GM12878 (cell line): ENCODE data around the gene GPR152. TPM values are rescaled to one million over a fixed set of nuclear protein-coding genes. Genes with fewer than 3 reads are reported as not detected.

Experiments
- ATAC-seq: fragments of 200-7000 bp; cut with Tn5 transposase; 3 replicates; pipeline ENCODE4 v1.9.1; 2020; ENCODE audit warnings: mild to moderate bottlenecking, moderate library complexity
- BruUV-seq: library from RNA; stranded (reverse); fragments of 400-500 nt; replicated peaks from 2 replicates; lab custom pipeline; 2021; lab: Mats Ljungman, UMichigan
- CTCF ChIA-PET: fragments of 300-600 bp; sonication (Branson Sonifier 250); formaldehyde crosslinking; extraction: SDS; loops from one replicate; lab custom pipeline; 2021; ENCODE audit warnings: inconsistent platforms; lab: Yijun Ruan, JAX
- POLR2A ChIA-PET: fragments of 350-600 bp; formaldehyde crosslinking; extraction: SDS; loops from one replicate; lab custom pipeline; 2021; ENCODE audit warnings: inconsistent platforms; lab: Charles Lee
- RAD21 ChIA-PET: fragments of 300-600 bp; sonication (Branson Sonifier 250); formaldehyde crosslinking; loops from one replicate; lab custom pipeline; 2023; ENCODE audit warnings: antibody characterized with exemption; ENCODE audit not compliant: unreplicated experiment; lab: Charles Lee
- SMC1A ChIA-PET: fragments of 300-600 bp; sonication (Branson Sonifier 250); formaldehyde crosslinking; loops from one replicate; lab custom pipeline; 2023; ENCODE audit not compliant: unreplicated experiment, uncharacterized antibody; lab: Charles Lee
- DNase-seq: peaks from one replicate; pipeline ENCODE4 v3.0.0-alpha.2; 2011; ENCODE audit warnings: low read depth, low spot score
- FAIRE-seq: peaks from 3 replicates; lab custom pipeline; 2011; peaks lifted over from hg19 to GRCh38; lab: Jason Lieb, UNC
- H2AFZ ChIP-seq: 2 replicates; pipeline ENCODE4 v1.6.0; 2011; ENCODE audit warnings: low read depth, low read length, control low read depth; ENCODE audit not compliant: control insufficient read depth
- H3K27ac ChIP-seq: 2 replicates; pipeline ENCODE4 v1.5.1; 2011; ENCODE audit warnings: control low read depth; ENCODE audit not compliant: control insufficient read depth, insufficient read depth
- H3K27me3 ChIP-seq, 2 experiments: replicated peaks in 1 of 2; 2 replicates each; pipeline versions ENCODE4 v1.6.0 to v1.6.1; 2011; ENCODE audit warnings: low read length in 1 of 2; ENCODE audit not compliant: control insufficient read depth in 2 of 2, insufficient read depth in 2 of 2
- H3K36me3 ChIP-seq, 2 experiments: 2 replicates each; pipeline ENCODE4 v1.5.1; 2011; ENCODE audit warnings: low read length in 1 of 2; ENCODE audit not compliant: control insufficient read depth in 2 of 2, insufficient read depth in 2 of 2
- H3K4me1 ChIP-seq: 2 replicates; pipeline ENCODE4 v1.6.1; 2011; ENCODE audit warnings: mild to moderate bottlenecking, low read length, moderate library complexity, mixed read lengths; ENCODE audit not compliant: control insufficient read depth, insufficient read depth
- H3K4me2 ChIP-seq: 2 replicates; pipeline ENCODE4 v1.6.0; 2011; ENCODE audit warnings: control low read depth; ENCODE audit not compliant: control insufficient read depth, insufficient read depth
- H3K4me3 ChIP-seq: fragments of 200-600 bp; sonication (generic); 2 replicates; pipeline ENCODE4 v1.5.1; 2016
- H3K79me2 ChIP-seq: 2 replicates; pipeline ENCODE4 v1.6.0; 2011; ENCODE audit warnings: low read length; ENCODE audit not compliant: control insufficient read depth, insufficient read depth
- H3K9ac ChIP-seq: 2 replicates; pipeline ENCODE4 v1.8.0; 2011; ENCODE audit warnings: low read length, control low read depth, mixed read lengths; ENCODE audit not compliant: control insufficient read depth, insufficient read depth
- H3K9me3 ChIP-seq: replicated peaks from 3 replicates; pipeline ENCODE4 v1.5.1; 2011; ENCODE audit warnings: mild to moderate bottlenecking, low read length; ENCODE audit not compliant: control insufficient read depth, insufficient read depth
- H4K20me1 ChIP-seq: 2 replicates; pipeline ENCODE4 v1.6.0; 2011; ENCODE audit not compliant: control insufficient read depth, insufficient read depth
- BACH1 ChIP-seq: fragments of 450-650 bp; IDR thresholded peaks from 2 replicates; pipeline ENCODE4 v1.6.1; 2017; ENCODE audit warnings: mild to moderate bottlenecking, borderline replicate concordance
- FOXK2 ChIP-seq: fragments of 450-650 bp; IDR thresholded peaks from 2 replicates; pipeline ENCODE4 v1.6.1; 2017; ENCODE audit warnings: mild to moderate bottlenecking, moderate library complexity
- LARP7 ChIP-seq: fragments of 450-650 bp; IDR thresholded peaks from 2 replicates; pipeline ENCODE4 v1.6.1; 2017; ENCODE audit warnings: mild to moderate bottlenecking
- NR2F1 ChIP-seq: fragments of 450-650 bp; conservative IDR thresholded peaks from 2 replicates; pipeline ENCODE4 v1.6.1; 2017; ENCODE audit warnings: mild to moderate bottlenecking
- RELA ChIP-seq: fragments of 450-650 bp; IDR thresholded peaks from 2 replicates; pipeline ENCODE4 v1.8.0; 2014; ENCODE audit warnings: borderline replicate concordance; ENCODE audit not compliant: partially characterized antibody
- SIN3A ChIP-seq: IDR thresholded peaks from 2 replicates; pipeline ENCODE4 v1.6.1; 2012; ENCODE audit warnings: low read depth, low read length, improper control_type of control experiment
- SMAD5 ChIP-seq: IDR thresholded peaks from 2 replicates; pipeline ENCODE4 v1.6.1; 2016; ENCODE audit warnings: antibody characterized with exemption, low read depth
- SRF ChIP-seq, 2 experiments: IDR thresholded peaks; 2 replicates each; pipeline ENCODE4 v1.6.1; 2011; ENCODE audit warnings: low read depth in 2 of 2, low read length in 2 of 2, mild to moderate bottlenecking in 1 of 2, moderate library complexity in 1 of 2
- TCF12 ChIP-seq: IDR thresholded peaks from 2 replicates; pipeline ENCODE4 v1.6.1; 2011; ENCODE audit warnings: low read depth, mild to moderate bottlenecking, low read length
- ZNF217 ChIP-seq: fragments of 450-650 bp; IDR thresholded peaks from 2 replicates; pipeline ENCODE4 v1.6.1; 2017; ENCODE audit warnings: antibody characterized with exemption, mild to moderate bottlenecking
- WGBS: methylation state at CpG from one replicate; pipeline ENCODE4 v1.1.6; 2016; ENCODE audit warnings: low lambda C conversion rate; ENCODE audit not compliant: insufficient replicate concordance, insufficient coverage; ENCODE audit errors: missing lambda C conversion rate; 5-methylcytosine and 5-hydroxymethylcytosine counted together
- in situ Hi-C: fragments of 300-500 bp; cut with MboI; formaldehyde crosslinking; loops from 9 replicates; pipeline ENCODE4 v1.14.3; 2018; ENCODE audit warnings: mixed read lengths
- intact Hi-C: fragments of 100-400 bp; cut with micrococcal nuclease; formaldehyde crosslinking; loops from one replicate; pipeline ENCODE4 v1.14.2; 2022; ENCODE audit not compliant: unreplicated experiment
- polyA plus RNA-seq, 11 experiments: library from polyadenylated mRNA; depleted of rRNA in 4 of 11; unstranded in 6 of 11; stranded (reverse) in 5 of 11; fragments of >200 nt; fragmentation: Nextera tagmentation in 4 of 11; fragmentation: Illumina TruSeq in 1 of 11; extraction: Ambion mirVana in 4 of 11; extraction: Trizol in 1 of 11; gene quantifications; 1 replicate in 1 of 11; 2 replicates in 10 of 11; pipeline versions ENCODE4 v1.2.1 to v1.2.3, GENCODE V29; 2011 to 2016; ENCODE audit warnings: inconsistent platforms in 2 of 11, missing spikeins in 2 of 11, low read depth in 1 of 11
- total RNA-seq, 4 experiments: library from RNA; depleted of rRNA in 3 of 4; stranded (reverse); fragments of >200 nt in 3 of 4; fragmentation: Illumina TruSeq in 1 of 4; extraction: Trizol in 1 of 4; gene quantifications; 2 replicates each; pipeline versions ENCODE4 v1.2.1 to v1.2.3, GENCODE V29; 2013 to 2021
- TF ChIP-seq, protein P1 (sequence below): fragments of 450-650 bp; formaldehyde crosslinking; IDR thresholded peaks from 2 replicates; pipeline ENCODE4 v1.4.0; 2022; ENCODE audit warnings: mild to moderate bottlenecking, moderate library complexity
- TF ChIP-seq, protein P2 (sequence below): fragments of 450-650 bp; IDR thresholded peaks from 2 replicates; pipeline ENCODE4 v1.6.1; 2017; ENCODE audit warnings: mild to moderate bottlenecking, moderate library complexity
- TF ChIP-seq, protein P3 (sequence below): IDR thresholded peaks from 2 replicates; pipeline ENCODE4 v1.6.1; 2011; ENCODE audit warnings: borderline replicate concordance, low read depth, mild to moderate bottlenecking, moderate library complexity, low read length; ENCODE audit not compliant: insufficient read depth, poor library complexity, severe bottlenecking

The GPR152 gene
- total and polyA plus RNA-seq, 10 of the 15 experiments (the other 5 are each of a cell fraction or from before 2014, with no cell fraction given): not detected

DNA sequence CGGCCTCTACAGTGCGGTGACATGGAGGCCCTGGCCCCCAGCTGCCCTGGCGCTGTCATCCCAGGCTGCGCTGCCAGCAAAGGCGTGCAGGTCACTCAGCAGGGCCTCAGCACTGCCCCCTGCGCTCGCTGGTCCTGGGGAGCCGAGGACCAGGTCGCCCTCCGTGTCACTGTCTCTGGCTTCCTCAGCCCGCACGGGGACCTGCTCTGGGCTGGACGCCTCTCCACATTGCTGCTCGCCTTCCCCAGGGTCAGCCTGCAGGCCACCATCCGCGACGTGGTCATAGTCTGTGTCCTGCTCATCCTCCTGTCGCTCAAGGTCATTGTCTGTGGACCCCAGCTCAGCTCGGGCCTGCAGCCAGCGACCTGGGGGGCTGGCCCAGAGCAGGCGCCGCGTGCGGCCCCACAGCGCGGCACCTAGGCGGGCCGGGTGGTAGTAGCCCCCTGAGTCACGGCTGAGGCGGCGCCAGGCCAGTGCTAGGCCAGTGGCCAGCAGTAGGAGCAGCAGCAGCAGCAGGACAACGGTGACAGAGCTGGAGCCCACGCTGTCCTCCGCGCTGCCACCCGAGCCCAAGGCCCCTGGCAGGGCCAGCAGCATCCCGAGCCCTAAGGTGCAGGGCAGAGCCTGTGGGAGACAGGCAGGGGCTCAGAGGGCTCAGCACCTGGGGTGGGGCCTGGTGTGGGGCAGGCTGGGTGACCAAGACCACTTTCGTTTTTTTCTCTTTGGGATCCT is 16.6 kb downstream of the GPR152 start:
- ChIA-PET CTCF (interaction anchor here (0.6 to 4.3 kb wide), 10 partner anchors 8 to 49 kb away, joined by 3 to 53 read pairs (median 4); partner anchors contain the start of genes PPP1CA, RPS6KB2, TBC1D10C and TMEM134), SMC1A (interaction anchor here (1.0 to 4.2 kb wide), 8 partner anchors 10 to 88 kb away, joined by 3 to 46 read pairs (median 3); partner anchors contain the start of genes AIP, PPP1CA and TBC1D10C), POLR2A (interaction anchor here (0.5 to 4.7 kb wide), 13 partner anchors 16 to 153 kb away, joined by 3 to 95 read pairs (median 9); partner anchors contain the start of genes PITPNM1, POLD4, PPP1CA and TBC1D10C), RAD21 (interaction anchor here (1.0 to 7.2 kb wide), 8 partner anchors 8 to 83 kb away, joined by 5 to 112 read pairs (median 22); partner anchors contain the start of genes AIP, PITPNM1, POLD4 and PPP1CA)
- intact Hi-C loops (loop anchor here (2.0 to 5.0 kb wide), 4 partner anchors 33 to 71 kb away; partner anchors contain the start of genes PPP1CA, TBC1D10C and TMEM134), in situ Hi-C loops (no loop called here)
- Histone ChIP-seq H4K20me1 (no peaks in the 10 kb centered on the region), H3K27ac (peak overlapping the region; percentile 99), H3K79me2 (peaks cover 57% of the 10 kb centered on the region), H3K9me3 (no peaks in the 10 kb centered on the region), H3K4me2 (peak overlapping the region; percentile 71), H3K4me3 (peak overlapping the region; percentile 90), H2AFZ (no peak overlapping the region), H3K27me3 (no peaks in the 10 kb centered on the region), H3K36me3 (peaks cover 6 to 20% of the 10 kb centered on the region in 2 experiments; a peak in 3 of 4 replicates), H3K9ac (peak overlapping the region; percentile 99), H3K4me1 (peaks cover 36% of the 10 kb centered on the region)
- TSS peak; percentile 71 for BruUV-seq
- FAIRE-seq: no peak
- peak; percentile 0; the same call in 2 of the 3 replicates for ATAC-seq
- DNase-seq: no peak
- WGBS: 9% methylated on average over 38 of the region's 38 CpGs
- TF ChIP-seq RELA: no peak
- TF ChIP-seq, protein P1, sequence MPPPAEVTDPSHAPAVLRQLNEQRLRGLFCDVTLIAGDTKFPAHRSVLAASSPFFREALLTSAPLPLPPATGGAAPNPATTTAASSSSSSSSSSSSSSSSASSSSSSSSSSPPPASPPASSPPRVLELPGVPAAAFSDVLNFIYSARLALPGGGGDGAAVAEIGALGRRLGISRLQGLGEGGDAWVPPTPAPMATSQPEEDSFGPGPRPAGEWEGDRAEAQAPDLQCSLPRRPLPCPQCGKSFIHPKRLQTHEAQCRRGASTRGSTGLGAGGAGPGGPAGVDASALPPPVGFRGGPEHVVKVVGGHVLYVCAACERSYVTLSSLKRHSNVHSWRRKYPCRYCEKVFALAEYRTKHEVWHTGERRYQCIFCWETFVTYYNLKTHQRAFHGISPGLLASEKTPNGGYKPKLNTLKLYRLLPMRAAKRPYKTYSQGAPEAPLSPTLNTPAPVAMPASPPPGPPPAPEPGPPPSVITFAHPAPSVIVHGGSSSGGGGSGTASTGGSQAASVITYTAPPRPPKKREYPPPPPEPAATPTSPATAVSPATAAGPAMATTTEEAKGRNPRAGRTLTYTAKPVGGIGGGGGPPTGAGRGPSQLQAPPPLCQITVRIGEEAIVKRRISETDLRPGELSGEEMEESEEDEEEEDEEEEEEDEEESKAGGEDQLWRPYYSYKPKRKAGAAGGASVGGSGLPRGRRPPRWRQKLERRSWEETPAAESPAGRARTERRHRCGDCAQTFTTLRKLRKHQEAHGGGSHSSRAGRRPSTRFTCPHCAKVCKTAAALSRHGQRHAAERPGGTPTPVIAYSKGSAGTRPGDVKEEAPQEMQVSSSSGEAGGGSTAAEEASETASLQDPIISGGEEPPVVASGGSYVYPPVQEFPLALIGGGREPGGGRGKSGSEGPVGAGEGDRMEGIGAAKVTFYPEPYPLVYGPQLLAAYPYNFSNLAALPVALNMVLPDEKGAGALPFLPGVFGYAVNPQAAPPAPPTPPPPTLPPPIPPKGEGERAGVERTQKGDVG (CRISPR knock-in tag): no peak
- no peak for TF ChIP-seq SIN3A
- peak; percentile 21; the same call in 1 of the 2 replicates for TF ChIP-seq LARP7
- no peak for TF ChIP-seq TCF12
- TF ChIP-seq SMAD5: 0 out of 2 replicates have a peak, but pooled peaks have one; percentile 49
- TF ChIP-seq, protein P2, sequence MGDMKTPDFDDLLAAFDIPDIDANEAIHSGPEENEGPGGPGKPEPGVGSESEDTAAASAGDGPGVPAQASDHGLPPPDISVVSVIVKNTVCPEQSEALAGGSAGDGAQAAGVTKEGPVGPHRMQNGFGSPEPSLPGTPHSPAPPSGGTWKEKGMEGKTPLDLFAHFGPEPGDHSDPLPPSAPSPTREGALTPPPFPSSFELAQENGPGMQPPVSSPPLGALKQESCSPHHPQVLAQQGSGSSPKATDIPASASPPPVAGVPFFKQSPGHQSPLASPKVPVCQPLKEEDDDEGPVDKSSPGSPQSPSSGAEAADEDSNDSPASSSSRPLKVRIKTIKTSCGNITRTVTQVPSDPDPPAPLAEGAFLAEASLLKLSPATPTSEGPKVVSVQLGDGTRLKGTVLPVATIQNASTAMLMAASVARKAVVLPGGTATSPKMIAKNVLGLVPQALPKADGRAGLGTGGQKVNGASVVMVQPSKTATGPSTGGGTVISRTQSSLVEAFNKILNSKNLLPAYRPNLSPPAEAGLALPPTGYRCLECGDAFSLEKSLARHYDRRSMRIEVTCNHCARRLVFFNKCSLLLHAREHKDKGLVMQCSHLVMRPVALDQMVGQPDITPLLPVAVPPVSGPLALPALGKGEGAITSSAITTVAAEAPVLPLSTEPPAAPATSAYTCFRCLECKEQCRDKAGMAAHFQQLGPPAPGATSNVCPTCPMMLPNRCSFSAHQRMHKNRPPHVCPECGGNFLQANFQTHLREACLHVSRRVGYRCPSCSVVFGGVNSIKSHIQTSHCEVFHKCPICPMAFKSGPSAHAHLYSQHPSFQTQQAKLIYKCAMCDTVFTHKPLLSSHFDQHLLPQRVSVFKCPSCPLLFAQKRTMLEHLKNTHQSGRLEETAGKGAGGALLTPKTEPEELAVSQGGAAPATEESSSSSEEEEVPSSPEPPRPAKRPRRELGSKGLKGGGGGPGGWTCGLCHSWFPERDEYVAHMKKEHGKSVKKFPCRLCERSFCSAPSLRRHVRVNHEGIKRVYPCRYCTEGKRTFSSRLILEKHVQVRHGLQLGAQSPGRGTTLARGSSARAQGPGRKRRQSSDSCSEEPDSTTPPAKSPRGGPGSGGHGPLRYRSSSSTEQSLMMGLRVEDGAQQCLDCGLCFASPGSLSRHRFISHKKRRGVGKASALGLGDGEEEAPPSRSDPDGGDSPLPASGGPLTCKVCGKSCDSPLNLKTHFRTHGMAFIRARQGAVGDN: no peak
- TF ChIP-seq FOXK2: no peak
- TF ChIP-seq, protein P3, sequence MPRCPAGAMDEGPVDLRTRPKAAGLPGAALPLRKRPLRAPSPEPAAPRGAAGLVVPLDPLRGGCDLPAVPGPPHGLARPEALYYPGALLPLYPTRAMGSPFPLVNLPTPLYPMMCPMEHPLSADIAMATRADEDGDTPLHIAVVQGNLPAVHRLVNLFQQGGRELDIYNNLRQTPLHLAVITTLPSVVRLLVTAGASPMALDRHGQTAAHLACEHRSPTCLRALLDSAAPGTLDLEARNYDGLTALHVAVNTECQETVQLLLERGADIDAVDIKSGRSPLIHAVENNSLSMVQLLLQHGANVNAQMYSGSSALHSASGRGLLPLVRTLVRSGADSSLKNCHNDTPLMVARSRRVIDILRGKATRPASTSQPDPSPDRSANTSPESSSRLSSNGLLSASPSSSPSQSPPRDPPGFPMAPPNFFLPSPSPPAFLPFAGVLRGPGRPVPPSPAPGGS: no peak
- 0 out of 2 replicates have a peak, but pooled peaks have one; percentile 13 for TF ChIP-seq BACH1
- TF ChIP-seq NR2F1: no peak
- no peak for TF ChIP-seq SRF (IDR thresholded peaks at IDR 0.05; ENCODE audit: low read depth in 2 of 2, low read length in 2 of 2)
- TF ChIP-seq ZNF217: no peak
